ENCODE measurements around the gene NXN. TPM values are rescaled to one million over a fixed set of nuclear protein-coding genes. Genes with fewer than 3 reads are reported as not detected.

The NXN gene
- polyA plus RNA-seq, 1 experiment, result 118 TPM

GRCh38 chr17:826778-827177, 152.8 kb downstream of the NXN start:
- ChIA-PET POLR2A (no interaction called here), CTCF (no interaction called here)
- Histone ChIP-seq H3K4me3 (ENCODE audit: low read depth, low read length) (no peak overlapping the region), H3K27ac (ENCODE audit: low read depth, low read length) (no peak overlapping the region), H3K27me3 (ENCODE audit: control insufficient read depth, insufficient read depth, low read length) (no peaks in the 10 kb centered on the region), H3K9me3 (ENCODE audit: control insufficient read depth, insufficient read depth, low read length) (peaks cover 4% of the 10 kb centered on the region)
- TF ChIP-seq, protein P1, sequence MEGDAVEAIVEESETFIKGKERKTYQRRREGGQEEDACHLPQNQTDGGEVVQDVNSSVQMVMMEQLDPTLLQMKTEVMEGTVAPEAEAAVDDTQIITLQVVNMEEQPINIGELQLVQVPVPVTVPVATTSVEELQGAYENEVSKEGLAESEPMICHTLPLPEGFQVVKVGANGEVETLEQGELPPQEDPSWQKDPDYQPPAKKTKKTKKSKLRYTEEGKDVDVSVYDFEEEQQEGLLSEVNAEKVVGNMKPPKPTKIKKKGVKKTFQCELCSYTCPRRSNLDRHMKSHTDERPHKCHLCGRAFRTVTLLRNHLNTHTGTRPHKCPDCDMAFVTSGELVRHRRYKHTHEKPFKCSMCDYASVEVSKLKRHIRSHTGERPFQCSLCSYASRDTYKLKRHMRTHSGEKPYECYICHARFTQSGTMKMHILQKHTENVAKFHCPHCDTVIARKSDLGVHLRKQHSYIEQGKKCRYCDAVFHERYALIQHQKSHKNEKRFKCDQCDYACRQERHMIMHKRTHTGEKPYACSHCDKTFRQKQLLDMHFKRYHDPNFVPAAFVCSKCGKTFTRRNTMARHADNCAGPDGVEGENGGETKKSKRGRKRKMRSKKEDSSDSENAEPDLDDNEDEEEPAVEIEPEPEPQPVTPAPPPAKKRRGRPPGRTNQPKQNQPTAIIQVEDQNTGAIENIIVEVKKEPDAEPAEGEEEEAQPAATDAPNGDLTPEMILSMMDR (IDR thresholded peaks at IDR 0.05; ENCODE audit: low read depth, low read length), result no peak
- no peak for DNase-seq (ENCODE audit: low read depth, low spot score)

DNA sequence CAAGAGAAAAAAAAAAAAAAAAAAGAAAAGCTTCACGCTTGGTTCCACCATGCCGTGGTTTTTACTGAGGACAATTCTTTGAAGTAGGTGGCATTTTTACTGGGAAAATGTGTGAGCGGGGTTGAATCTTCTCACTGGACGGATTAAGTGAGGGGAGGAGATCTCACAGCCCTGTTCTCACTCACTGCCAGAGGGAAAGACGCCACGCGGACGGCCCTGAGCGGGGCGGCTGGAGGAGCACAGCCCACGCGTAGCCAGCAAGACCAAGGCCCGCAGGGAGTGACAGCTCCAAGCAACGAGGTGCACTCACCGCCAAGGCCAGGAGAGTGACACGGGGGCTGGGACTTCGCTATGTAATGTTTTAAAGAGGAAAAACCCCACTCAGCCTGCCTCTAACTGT, 154.4 kb downstream of the NXN start:
- TF ChIP-seq, protein P1 (IDR thresholded peaks at IDR 0.05; ENCODE audit: low read depth, low read length), result no peak
- no peaks in the 10 kb centered on the region; the same call in 1 of the 2 replicates for H3K9me3 ChIP-seq (ENCODE audit: control insufficient read depth, insufficient read depth, low read length)
- no peak for DNase-seq (ENCODE audit: low read depth, low spot score)
- H3K27me3 ChIP-seq (ENCODE audit: control insufficient read depth, insufficient read depth, low read length), result no peaks in the 10 kb centered on the region
- ChIA-PET POLR2A (no interaction called here), CTCF (interaction anchor here (0.7 kb wide), 1 partner anchor 156 kb away, joined by 3 read pairs; no protein-coding TSS in a partner anchor)
- H3K4me3 ChIP-seq (ENCODE audit: low read depth, low read length), result no peak overlapping the region
- no peak overlapping the region for H3K27ac ChIP-seq (ENCODE audit: low read depth, low read length)

- Histone ChIP-seq H3K27me3 (ENCODE audit: control insufficient read depth, insufficient read depth, low read length) (no peaks in the 10 kb centered on the region), H3K4me3 (ENCODE audit: low read depth, low read length) (no peak overlapping the region), H3K27ac (ENCODE audit: low read depth, low read length) (no peak overlapping the region), H3K9me3 (ENCODE audit: control insufficient read depth, insufficient read depth, low read length) (no peaks in the 10 kb centered on the region; the same call in 1 of the 2 replicates)
- CTCF ChIA-PET, result no interaction called here
- TF ChIP-seq, protein P1 (IDR thresholded peaks at IDR 0.05; ENCODE audit: low read depth, low read length), result no peak
- no peak for DNase-seq (ENCODE audit: low read depth, low spot score)
- POLR2A ChIA-PET, result interaction anchor here (0.6 kb wide), 1 partner anchor 20 kb away, joined by 9 read pairs; no protein-coding TSS in a partner anchor
These were observed 155.2 kb downstream of the NXN start for GRCh38 chr17:824378-824777.

DNA sequence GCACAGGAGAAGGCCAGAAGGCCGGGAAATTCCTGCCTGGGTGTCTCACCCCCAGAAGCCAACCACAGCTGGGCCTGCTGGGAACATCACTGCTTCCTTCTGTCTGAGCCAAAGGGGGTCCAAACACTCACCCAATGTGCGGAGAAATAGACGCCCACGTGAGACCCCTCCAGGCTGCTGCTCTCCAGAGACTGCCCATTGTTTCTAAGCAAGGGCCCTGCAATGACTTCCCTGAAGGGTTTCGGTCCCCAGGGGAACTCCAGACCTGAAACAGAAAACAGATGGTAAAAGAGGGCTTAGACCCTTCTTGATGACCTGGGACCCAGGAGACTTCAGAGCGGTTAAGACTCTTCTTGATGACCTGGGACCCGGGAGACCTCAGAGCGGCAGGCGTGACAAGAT, 156.1 kb downstream of the NXN start:
- no peak overlapping the region for H3K4me3 ChIP-seq (ENCODE audit: low read depth, low read length)
- CTCF ChIA-PET, result no interaction called here

DNA sequence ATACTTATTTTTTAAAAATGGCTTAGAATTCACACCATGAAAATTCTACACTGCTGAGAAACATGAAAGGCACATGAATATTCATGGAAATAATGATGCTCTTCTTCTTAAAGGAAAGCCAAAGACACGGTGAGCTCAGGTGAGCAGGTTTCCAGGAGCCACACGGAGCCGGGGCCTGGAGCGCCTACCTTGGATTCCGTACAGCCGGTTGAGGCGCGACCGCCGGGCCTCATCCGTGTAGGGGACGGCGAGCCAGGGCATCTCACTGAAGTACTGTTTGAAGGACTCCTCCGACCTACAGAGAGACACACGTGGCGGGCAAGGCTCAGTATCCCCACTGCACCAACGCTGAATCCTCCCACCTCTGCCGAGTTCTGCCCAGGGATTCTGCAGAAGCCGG, 160.3 kb downstream of the NXN start:
- Histone ChIP-seq H3K9me3 (ENCODE audit: control insufficient read depth, insufficient read depth, low read length) (no peaks in the 10 kb centered on the region), H3K27me3 (ENCODE audit: control insufficient read depth, insufficient read depth, low read length) (no peaks in the 10 kb centered on the region), H3K27ac (ENCODE audit: low read depth, low read length) (no peak overlapping the region), H3K4me3 (ENCODE audit: low read depth, low read length) (no peak overlapping the region)
- ChIA-PET CTCF (no interaction called here), POLR2A (interaction anchor here (0.7 kb wide), 1 partner anchor 236 kb away, joined by 3 read pairs; no protein-coding TSS in a partner anchor)
- no peak for DNase-seq (ENCODE audit: low read depth, low spot score)
- TF ChIP-seq, protein P1 (IDR thresholded peaks at IDR 0.05; ENCODE audit: low read depth, low read length), result no peak

More for the DNA sequence above, 156.1 kb downstream of the NXN start:
- DNase-seq (ENCODE audit: low read depth, low spot score), result no peak
- POLR2A ChIA-PET, result no interaction called here
- TF ChIP-seq, protein P1 (IDR thresholded peaks at IDR 0.05; ENCODE audit: low read depth, low read length), result no peak
- Histone ChIP-seq H3K9me3 (ENCODE audit: control insufficient read depth, insufficient read depth, low read length) (no peaks in the 10 kb centered on the region; the same call in 1 of the 2 replicates), H3K27me3 (ENCODE audit: control insufficient read depth, insufficient read depth, low read length) (no peaks in the 10 kb centered on the region), H3K27ac (ENCODE audit: low read depth, low read length) (no peak overlapping the region)
